Trophoblast cell (in vitro differentiated cells and primary cell): Measurements from ENCODE around the gene UBQLN3.

Source experiments
- DNase-seq, 2 donors: peaks; one replicate each; pipeline ENCODE4 v3.0.0-alpha.2; 2016
- H2AFZ ChIP-seq: 2 replicates; pipeline ENCODE4 v1.6.1; 2013; ENCODE audit warnings: low read length, moderate library complexity, mild to moderate bottlenecking; ENCODE audit not compliant: insufficient read depth, poor library complexity
- H2AK5ac ChIP-seq: 2 replicates; pipeline ENCODE4 v1.6.1; 2013; ENCODE audit warnings: mild to moderate bottlenecking, low read length
- H2BK120ac ChIP-seq: 2 replicates; pipeline ENCODE4 v1.6.1; 2013; ENCODE audit warnings: low read length, mild to moderate bottlenecking, moderate library complexity; ENCODE audit not compliant: insufficient read depth, poor library complexity
- H2BK12ac ChIP-seq: 2 replicates; pipeline ENCODE4 v1.6.1; 2013; ENCODE audit warnings: mild to moderate bottlenecking, low read length, moderate library complexity
- H2BK5ac ChIP-seq: 2 replicates; pipeline ENCODE4 v1.6.1; 2013; ENCODE audit warnings: low read length, low read depth, moderate library complexity, mild to moderate bottlenecking; ENCODE audit not compliant: poor library complexity
- H3K14ac ChIP-seq: 2 replicates; pipeline ENCODE4 v1.6.1; 2013; ENCODE audit warnings: mild to moderate bottlenecking, low read length
- H3K18ac ChIP-seq: 2 replicates; pipeline ENCODE4 v1.6.1; 2013; ENCODE audit warnings: mild to moderate bottlenecking, low read length
- H3K23ac ChIP-seq: 2 replicates; pipeline ENCODE4 v1.6.1; 2013; ENCODE audit warnings: low read length
- H3K27ac ChIP-seq: 2 replicates; pipeline ENCODE4 v1.5.1; 2013; ENCODE audit warnings: low read depth, mild to moderate bottlenecking, inconsistent platforms, low read length, moderate library complexity
- H3K27me3 ChIP-seq: 2 replicates; pipeline ENCODE4 v1.6.1; 2013; ENCODE audit warnings: inconsistent platforms, mild to moderate bottlenecking, low read length, moderate library complexity; ENCODE audit not compliant: insufficient read depth
- H3K36me3 ChIP-seq, 2 experiments: 1 replicate in 1 of 2; 2 replicates in 1 of 2; pipeline ENCODE4 v1.6.1; 2013; ENCODE audit warnings: low read length in 2 of 2, mild to moderate bottlenecking in 2 of 2, moderate library complexity in 1 of 2; ENCODE audit not compliant: insufficient read depth in 2 of 2, control insufficient read depth in 1 of 2
- H3K4ac ChIP-seq: 2 replicates; pipeline ENCODE4 v1.6.1; 2013; ENCODE audit warnings: low read depth, mild to moderate bottlenecking, low read length, moderate library complexity
- H3K4me1 ChIP-seq, 2 experiments: 1 replicate in 1 of 2; 2 replicates in 1 of 2; pipeline ENCODE4 v1.6.1; 2013; ENCODE audit warnings: low read length in 2 of 2, mild to moderate bottlenecking in 2 of 2, moderate library complexity in 1 of 2; ENCODE audit not compliant: insufficient read depth in 2 of 2, control insufficient read depth in 1 of 2
- H3K4me2 ChIP-seq: 2 replicates; pipeline ENCODE4 v1.6.1; 2013; ENCODE audit warnings: inconsistent platforms, mild to moderate bottlenecking, low read length, moderate library complexity
- H3K4me3 ChIP-seq: 2 replicates; pipeline ENCODE4 v1.5.1; 2013; ENCODE audit warnings: mild to moderate bottlenecking, low read depth, low read length, inconsistent platforms
- H3K79me1 ChIP-seq: one replicate; pipeline ENCODE4 v1.6.1; 2013; ENCODE audit warnings: low read length
- H3K79me2 ChIP-seq: 2 replicates; pipeline ENCODE4 v1.6.1; 2013; ENCODE audit warnings: low read length, mild to moderate bottlenecking; ENCODE audit not compliant: control insufficient read depth, insufficient read depth, poor library complexity
- H3K9ac ChIP-seq: 2 replicates; pipeline ENCODE4 v1.6.1; 2013; ENCODE audit warnings: mild to moderate bottlenecking, low read length
- H3K9me3 ChIP-seq: 2 replicates; pipeline ENCODE4 v1.6.1; 2013; ENCODE audit warnings: low read depth, mild to moderate bottlenecking, control low read depth, inconsistent platforms, low read length; ENCODE audit not compliant: insufficient read depth
- H4K12ac ChIP-seq: 2 replicates; pipeline ENCODE4 v1.6.1; 2013; ENCODE audit warnings: low read depth, mild to moderate bottlenecking, low read length, moderate library complexity
- H4K8ac ChIP-seq: 2 replicates; pipeline ENCODE4 v1.6.1; 2013; ENCODE audit warnings: low read depth, mild to moderate bottlenecking, low read length, moderate library complexity
- H4K91ac ChIP-seq: one replicate; pipeline ENCODE4 v1.6.1; 2013; ENCODE audit warnings: low read depth, mild to moderate bottlenecking, low read length, moderate library complexity
- WGBS: extraction: QIAGEN DNeasy Blood & Tissue Kit; methylation state at CpG from one replicate; pipeline ENCODE4 v1.1.7; 2013; ENCODE audit warnings: missing lambda C conversion rate; ENCODE audit not compliant: insufficient read length, insufficient coverage; ENCODE audit errors: extremely low coverage; 5-methylcytosine and 5-hydroxymethylcytosine counted together

The UBQLN3 gene

GRCh38 chr11:5500393-5500801 lies 9.4 kb downstream of the UBQLN3 start:
- H4K8ac ChIP-seq = no peak overlapping the region
- DNase-seq = no peak
- no peak overlapping the region for H3K18ac ChIP-seq
- H2AK5ac ChIP-seq = no peak overlapping the region
- H2BK12ac ChIP-seq = no peak overlapping the region
- H3K27ac ChIP-seq = no peak overlapping the region
- H2AFZ ChIP-seq = no peak overlapping the region
- no peak overlapping the region for H4K91ac ChIP-seq
- H3K79me1 ChIP-seq = no peaks in the 10 kb centered on the region
- no peaks in the 10 kb centered on the region for H3K36me3 ChIP-seq
- no peaks in the 10 kb centered on the region for H3K4me1 ChIP-seq
- no CpG with 5 or more reads among the region's 6 CpGs for WGBS
- H3K23ac ChIP-seq = no peak overlapping the region
- no peak overlapping the region for H3K4me2 ChIP-seq
- H4K12ac ChIP-seq = no peak overlapping the region
- H3K9ac ChIP-seq = no peak overlapping the region
- H2BK120ac ChIP-seq = no peak overlapping the region
- no peaks in the 10 kb centered on the region for H3K9me3 ChIP-seq
- H2BK5ac ChIP-seq = no peak overlapping the region
- no peaks in the 10 kb centered on the region for H3K27me3 ChIP-seq
- no peaks in the 10 kb centered on the region for H3K79me2 ChIP-seq
- no peak overlapping the region for H3K4me3 ChIP-seq
- no peak overlapping the region for H3K4ac ChIP-seq
- no peak overlapping the region for H3K14ac ChIP-seq

- Histone ChIP-seq H3K9ac (no peak overlapping the region), H3K27ac (no peak overlapping the region), H3K9me3 (no peaks in the 10 kb centered on the region), H3K4ac (no peak overlapping the region), H2AFZ (no peak overlapping the region), H2BK12ac (no peak overlapping the region), H4K12ac (no peak overlapping the region), H4K91ac (no peak overlapping the region), H3K23ac (no peak overlapping the region), H3K27me3 (no peaks in the 10 kb centered on the region), H2AK5ac (no peak overlapping the region), H3K4me2 (no peak overlapping the region), H3K36me3 (no peaks in the 10 kb centered on the region), H3K79me2 (no peaks in the 10 kb centered on the region), H3K4me1 (no peaks in the 10 kb centered on the region), H2BK120ac (no peak overlapping the region), H3K4me3 (no peak overlapping the region), H3K79me1 (no peaks in the 10 kb centered on the region), H3K18ac (no peak overlapping the region), H2BK5ac (no peak overlapping the region), H4K8ac (no peak overlapping the region), H3K14ac (no peak overlapping the region)
- DNase-seq = no peak
- no CpG with 5 or more reads among the region's 2 CpGs for WGBS
Observed at GRCh38 chr11:5499671-5500070, 10.1 kb downstream of the UBQLN3 start.

- H2AK5ac ChIP-seq = no peak overlapping the region
- H4K8ac ChIP-seq = no peak overlapping the region
- H3K27me3 ChIP-seq = no peaks in the 10 kb centered on the region
- WGBS = no CpG with 5 or more reads among the region's 5 CpGs
- no peak overlapping the region for H3K23ac ChIP-seq
- DNase-seq = no peak
- no peaks in the 10 kb centered on the region for H3K36me3 ChIP-seq
- no peak overlapping the region for H4K12ac ChIP-seq
- H3K9me3 ChIP-seq = no peaks in the 10 kb centered on the region
- no peaks in the 10 kb centered on the region for H3K79me2 ChIP-seq
- H3K9ac ChIP-seq = no peak overlapping the region
- H4K91ac ChIP-seq = no peak overlapping the region
- H3K4ac ChIP-seq = no peak overlapping the region
- H3K14ac ChIP-seq = no peak overlapping the region
- H3K4me3 ChIP-seq = no peak overlapping the region
- no peaks in the 10 kb centered on the region for H3K79me1 ChIP-seq
- no peak overlapping the region for H2BK5ac ChIP-seq
- H3K18ac ChIP-seq = no peak overlapping the region
- H3K27ac ChIP-seq = no peak overlapping the region
- H2BK120ac ChIP-seq = no peak overlapping the region
- H2BK12ac ChIP-seq = no peak overlapping the region
- H3K4me2 ChIP-seq = no peak overlapping the region
- H2AFZ ChIP-seq = no peak overlapping the region
- H3K4me1 ChIP-seq = no peaks in the 10 kb centered on the region
Observed at GRCh38 chr11:5489576-5490357, 20.0 kb downstream of the UBQLN3 start.

GRCh38 chr11:5488798-5489399 lies 20.9 kb downstream of the UBQLN3 start:
- no peak overlapping the region for H3K9ac ChIP-seq
- H2AK5ac ChIP-seq = no peak overlapping the region
- H3K79me1 ChIP-seq = no peaks in the 10 kb centered on the region
- no peak overlapping the region for H3K4me2 ChIP-seq
- no peak overlapping the region for H3K4ac ChIP-seq
- no peak overlapping the region for H3K27ac ChIP-seq
- no peak overlapping the region for H2BK120ac ChIP-seq
- no peak overlapping the region for H3K23ac ChIP-seq
- H2BK12ac ChIP-seq = no peak overlapping the region
- no peaks in the 10 kb centered on the region for H3K36me3 ChIP-seq
- no peak overlapping the region for H3K4me3 ChIP-seq
- H3K9me3 ChIP-seq = no peaks in the 10 kb centered on the region
- H2AFZ ChIP-seq = no peak overlapping the region
- no peak overlapping the region for H4K12ac ChIP-seq
- no peaks in the 10 kb centered on the region for H3K79me2 ChIP-seq
- H2BK5ac ChIP-seq = no peak overlapping the region
- no peak overlapping the region for H3K18ac ChIP-seq
- no peaks in the 10 kb centered on the region for H3K27me3 ChIP-seq
- H4K8ac ChIP-seq = no peak overlapping the region
- no peak overlapping the region for H3K14ac ChIP-seq
- no peaks in the 10 kb centered on the region for H3K4me1 ChIP-seq
- DNase-seq = no peak
- H4K91ac ChIP-seq = no peak overlapping the region
- no CpG with 5 or more reads among the region's 4 CpGs for WGBS
